Adrenal gland (tissue), 12 donors: ENCODE results near the gene CAB39L. TPM values are rescaled to one million over a fixed set of nuclear protein-coding genes. Genes with fewer than 3 reads are reported as not detected.
A peak's percentile ranks its signal among the peaks of the same experiment; 100 is the strongest.

Experiments
- DNase-seq, 7 donors: peaks; one replicate each; pipeline ENCODE4 v3.0.0-alpha.2; 2019 to 2020
- H3K27ac ChIP-seq, 5 donors: fragments of 200-600 bp; sonication (generic) in 4 of 5; 1 replicate in 3 of 5; 2 replicates in 2 of 5; pipeline versions ENCODE4 v1.5.1 to v1.8.0; 2016 to 2020; ENCODE audit warnings: mild to moderate bottlenecking in 1 of 5
- H3K27me3 ChIP-seq: fragments of 200-600 bp; 2 replicates; pipeline ENCODE4 v1.8.0; 2021
- H3K36me3 ChIP-seq, 2 donors: fragments of 200-600 bp; replicated peaks in 1 of 2; 1 replicate in 1 of 2; 2 replicates in 1 of 2; pipeline versions ENCODE4 v1.5.1 to v1.8.0; 2018 to 2022
- H3K4me1 ChIP-seq, 2 donors: fragments of 200-600 bp; replicated peaks in 1 of 2; 1 replicate in 1 of 2; 2 replicates in 1 of 2; pipeline versions ENCODE4 v1.5.1 to v1.8.0; 2018 to 2021
- H3K4me3 ChIP-seq, 4 donors: fragments of 200-600 bp; sonication (generic) in 3 of 4; one replicate each; pipeline ENCODE4 v1.5.1; 2016 to 2018
- H3K9me3 ChIP-seq, 3 donors: fragments of 200-600 bp; sonication (generic) in 1 of 3; replicated peaks in 1 of 3; 1 replicate in 2 of 3; 2 replicates in 1 of 3; pipeline versions ENCODE4 v1.5.1 to v1.8.0; 2016 to 2021
- POLR2A ChIP-seq, 2 donors: fragments of 450-650 bp; IDR thresholded peaks; one replicate each; pipeline ENCODE4 v1.6.1; 2017; ENCODE audit warnings: antibody characterized with exemption in 2 of 2, mild to moderate bottlenecking in 2 of 2, moderate library complexity in 1 of 2
- WGBS, 4 donors: extraction: QIAGEN DNeasy Blood & Tissue Kit in 2 of 4; methylation state at CpG; one replicate each; pipeline versions ENCODE4 v1.1.5 to v1.1.7; 2013 to 2017; 5-methylcytosine and 5-hydroxymethylcytosine counted together
- intact Hi-C, 2 donors: fragments of 100-400 bp; cut with DNase I; formaldehyde crosslinking; loops; one replicate each; pipeline versions ENCODE4 v1.14.1 to v1.15.0; 2022 to 2023
- polyA plus RNA-seq, 3 donors: library from polyadenylated mRNA; stranded (reverse); fragments of 200-250 nt in 2 of 3; fragments of 350-450 nt in 1 of 3; fragmentation: Illumina TruSeq in 1 of 3; extraction: RNeasy Lipid Tissue Mini Kit (QIAGEN cat#74804) in 1 of 3; gene quantifications; one replicate each; pipeline ENCODE4 v1.2.3, GENCODE V29; 2013 to 2014
- total RNA-seq, 9 donors: library from RNA; depleted of rRNA in 4 of 9; stranded (reverse); fragments of >200 nt in 4 of 9; fragments of 120-200 nt in 1 of 9; fragmentation: NEBNext Ultra II Directional in 1 of 9; extraction: Animal tissue kit (Norgen Biotek cat#: 25700) in 1 of 9; gene quantifications; one replicate each; pipeline versions ENCODE4 v1.1.0 to v1.2.4, GENCODE V29; 2013 to 2023
- TF ChIP-seq, protein P1 (sequence below), 6 experiments: fragments of 450-650 bp in 4 of 6; fragments of 200-600 bp in 2 of 6; sonication (generic) in 1 of 6; IDR thresholded peaks; 1 replicate in 5 of 6; 2 replicates in 1 of 6; pipeline versions ENCODE4 v1.5.1 to v1.8.0; 2016 to 2021; ENCODE audit warnings: antibody characterized with exemption in 6 of 6, mild to moderate bottlenecking in 2 of 6, moderate library complexity in 1 of 6
- donor health status: healthy with polysubstance abuse.
- donor health status: Bipolar disorder and iron deficiency.
- donor health status: DM: yes; HTN: yes; CAD: no.
- donor health status: DM: no; HTN: no; CAD: no.
- donor health status: DM: no; HTN: no; CAD: no.
- donor health status: DM: yes; HTN: yes; CAD: no.

Gene CAB39L
- total and polyA plus RNA-seq, 12 donors, result 17.8 to 115 (median 47.8) TPM

GRCh38 chr13:49371943-49372613, 71.8 kb downstream of the CAB39L start:
- Histone ChIP-seq H3K4me1 (peaks cover 13 to 41% of the 10 kb centered on the region in 2 donors), H3K36me3 (peaks cover 0 to 3% of the 10 kb centered on the region in 2 donors), H3K27me3 (no peaks in the 10 kb centered on the region), H3K9me3 (no peaks in the 10 kb centered on the region), H3K4me3 (no peak overlapping the region), H3K27ac (peak overlapping the region in 3 of 5 donors; percentile 14 to 54 (median 36))
- intact Hi-C loops, result no loop called here
- 29 to 38% (median 35%) methylated on average over 4 of the region's 4 CpGs for whole genome bisulfite sequencing, 4 donors
- no peak for TF ChIP-seq POLR2A (IDR thresholded peaks at IDR 0.05)
- TF ChIP-seq, protein P1, sequence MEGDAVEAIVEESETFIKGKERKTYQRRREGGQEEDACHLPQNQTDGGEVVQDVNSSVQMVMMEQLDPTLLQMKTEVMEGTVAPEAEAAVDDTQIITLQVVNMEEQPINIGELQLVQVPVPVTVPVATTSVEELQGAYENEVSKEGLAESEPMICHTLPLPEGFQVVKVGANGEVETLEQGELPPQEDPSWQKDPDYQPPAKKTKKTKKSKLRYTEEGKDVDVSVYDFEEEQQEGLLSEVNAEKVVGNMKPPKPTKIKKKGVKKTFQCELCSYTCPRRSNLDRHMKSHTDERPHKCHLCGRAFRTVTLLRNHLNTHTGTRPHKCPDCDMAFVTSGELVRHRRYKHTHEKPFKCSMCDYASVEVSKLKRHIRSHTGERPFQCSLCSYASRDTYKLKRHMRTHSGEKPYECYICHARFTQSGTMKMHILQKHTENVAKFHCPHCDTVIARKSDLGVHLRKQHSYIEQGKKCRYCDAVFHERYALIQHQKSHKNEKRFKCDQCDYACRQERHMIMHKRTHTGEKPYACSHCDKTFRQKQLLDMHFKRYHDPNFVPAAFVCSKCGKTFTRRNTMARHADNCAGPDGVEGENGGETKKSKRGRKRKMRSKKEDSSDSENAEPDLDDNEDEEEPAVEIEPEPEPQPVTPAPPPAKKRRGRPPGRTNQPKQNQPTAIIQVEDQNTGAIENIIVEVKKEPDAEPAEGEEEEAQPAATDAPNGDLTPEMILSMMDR (IDR thresholded peaks at IDR 0.05), result no peak
- DNase-seq, result no peak

- Histone ChIP-seq H3K4me1 (peaks cover 13 to 41% of the 10 kb centered on the region in 2 donors), H3K9me3 (no peaks in the 10 kb centered on the region), H3K27me3 (no peaks in the 10 kb centered on the region), H3K4me3 (no peak overlapping the region), H3K36me3 (no peaks in the 10 kb centered on the region), H3K27ac (no peak overlapping the region)
- WGBS, 4 donors, result 75 to 91% (median 82%) methylated on average over 2 of the region's 2 CpGs
- DNase-seq, result no peak
- TF ChIP-seq, protein P1 (IDR thresholded peaks at IDR 0.05), result no peak
- TF ChIP-seq POLR2A (IDR thresholded peaks at IDR 0.05), result no peak
- intact Hi-C loops, result no loop called here
Measured at GRCh38 chr13:49370371-49370770, 73.5 kb downstream of the CAB39L start.

DNA sequence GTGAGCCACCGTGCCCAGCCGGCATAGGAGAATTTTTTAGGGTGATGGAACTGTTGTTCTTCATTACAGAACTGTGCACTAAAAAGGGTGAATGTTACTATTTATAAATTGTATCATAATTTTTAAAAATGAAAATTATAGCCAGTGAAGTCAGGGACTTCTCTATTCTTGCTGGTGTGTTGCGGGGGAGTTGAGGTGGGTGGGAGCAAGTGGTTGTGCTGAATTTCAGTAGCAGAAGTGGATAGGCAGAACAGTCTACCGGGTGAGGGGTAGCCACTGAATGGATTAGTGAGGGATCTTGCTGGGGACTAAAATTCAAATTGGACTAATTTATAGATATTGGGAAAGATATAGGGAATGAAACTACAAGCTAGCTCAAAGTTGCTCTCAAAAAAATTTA, 74.0 kb downstream of the CAB39L start:
- no peak for DNase-seq
- Histone ChIP-seq H3K4me3 (no peak overlapping the region), H3K27me3 (no peaks in the 10 kb centered on the region), H3K36me3 (no peaks in the 10 kb centered on the region), H3K27ac (no peak overlapping the region), H3K9me3 (no peaks in the 10 kb centered on the region), H3K4me1 (peaks cover 9 to 39% of the 10 kb centered on the region in 2 donors)
- 88 to 98% (median 94%) methylated on average over 4 of the region's 4 CpGs for WGBS, 4 donors
- intact Hi-C loops, result no loop called here
- TF ChIP-seq, protein P1 (IDR thresholded peaks at IDR 0.05), result no peak
- TF ChIP-seq POLR2A (IDR thresholded peaks at IDR 0.05), result no peak

DNA sequence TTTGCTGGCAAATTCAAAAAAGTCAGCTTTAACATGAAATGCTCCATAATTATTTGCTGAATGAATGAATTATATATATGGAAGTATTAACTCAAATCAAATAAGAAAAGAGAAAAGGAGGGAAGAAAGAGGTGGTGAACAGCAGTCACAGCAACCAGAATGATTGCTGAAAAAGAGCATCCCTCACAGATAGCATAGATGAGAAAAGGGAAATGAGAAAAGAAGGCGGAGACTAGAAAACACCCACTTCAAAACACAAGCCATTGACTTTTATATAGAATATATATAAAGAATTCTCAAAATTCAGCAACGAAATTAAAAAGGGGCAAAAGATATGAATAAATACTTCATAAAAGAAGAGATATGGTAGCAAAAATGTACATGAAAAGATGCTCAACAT, 75.2 kb downstream of the CAB39L start:
- H3K27me3 ChIP-seq, result no peaks in the 10 kb centered on the region
- H3K4me3 ChIP-seq, result no peak overlapping the region
- H3K4me1 ChIP-seq, result peaks cover 5 to 31% of the 10 kb centered on the region in 2 donors
- no peak overlapping the region for H3K27ac ChIP-seq
- 87 to 94% (median 90%) methylated on average over 2 of the region's 2 CpGs for WGBS, 4 donors
- H3K36me3 ChIP-seq, result no peaks in the 10 kb centered on the region
- H3K9me3 ChIP-seq, result peaks cover 0 to 7% (median 0%) of the 10 kb centered on the region in 3 donors
- TF ChIP-seq, protein P1 (IDR thresholded peaks at IDR 0.05), result no peak
- TF ChIP-seq POLR2A (IDR thresholded peaks at IDR 0.05), result no peak
- intact Hi-C loops, result no loop called here
- no peak for DNase-seq
